Mucosa of descending colon (tissue), 3 donors: ENCODE data around the gene HOXA4. TPM values are rescaled to one million over a fixed set of nuclear protein-coding genes. Genes with fewer than 3 reads are reported as not detected.

Experiments
- ATAC-seq: fragments of 200-7000 bp; cut with Tn5 transposase; one replicate; pipeline ENCODE4 v1.9.1; 2020; ENCODE audit warnings: mild to moderate bottlenecking, moderate library complexity
- DNase-seq, 3 donors: peaks; one replicate each; pipeline ENCODE4 v3.0.0-alpha.2; 2020
- H3K36me3 ChIP-seq: fragments of 200-600 bp; one replicate; pipeline ENCODE4 v1.8.0; 2021; ENCODE audit warnings: low read depth, mild to moderate bottlenecking
- H3K4me1 ChIP-seq: fragments of 200-600 bp; one replicate; pipeline ENCODE4 v1.8.0; 2021; ENCODE audit warnings: low read depth, mild to moderate bottlenecking
- H3K4me3 ChIP-seq: fragments of 200-600 bp; one replicate; pipeline ENCODE4 v1.8.0; 2021; ENCODE audit warnings: mild to moderate bottlenecking
- H3K9me3 ChIP-seq: fragments of 200-600 bp; one replicate; pipeline ENCODE4 v1.8.0; 2021; ENCODE audit warnings: mild to moderate bottlenecking
- CTCF ChIP-seq: fragments of 200-600 bp; IDR thresholded peaks from one replicate; pipeline ENCODE4 v1.8.0; 2022; ENCODE audit warnings: antibody characterized with exemption, mild to moderate bottlenecking
- intact Hi-C, 2 donors: fragments of 100-400 bp; cut with DNase I in 1 of 2; cut with micrococcal nuclease in 1 of 2; formaldehyde crosslinking; loops; one replicate each; pipeline versions ENCODE4 v1.11.0 to v1.11.1; 2022; cut with DNase I, micrococcal nuclease
- total RNA-seq, 3 donors: library from RNA; stranded (reverse); fragmentation: NEBNext Ultra II Directional in 2 of 3; extraction: Animal tissue kit (Norgen Biotek cat#: 25700) in 2 of 3; gene quantifications; one replicate each; pipeline versions ENCODE4 v1.2.1 to v1.2.4, GENCODE V29; 2021 to 2023
- donor health status: DM: no; HTN: no; CAD: no; lungs with moderate emphysema.
- donor health status: DM: no; HTN: no; CAD: no.
- donor health status: DM: no; HTN: yes; CAD: no.

Gene HOXA4
- total RNA-seq, 3 donors from 2014 or later: 5.9 to 9.5 (median 8.3) TPM

GRCh38 chr7:27173956-27174873, 43.7 kb upstream of the HOXA4 start, which contains the start of gene HOXA10:
Gene HOXA10 (minus strand): TSS chr7:27174320. CDS start chr7:27174306, 14 bp downstream.
- Histone ChIP-seq H3K36me3 (no peaks in the 10 kb centered on the region), H3K9me3 (no peaks in the 10 kb centered on the region), H3K4me3 (peak within 1 kb of the TSS; percentile 48), H3K4me1 (peaks cover 11% of the 10 kb centered on the region)
- TF ChIP-seq CTCF: no peak
- ATAC-seq: peak; percentile 2
- peak; percentile 76 to 83 (median 79) for DNase-seq
- intact Hi-C loops: no loop called here

- ATAC-seq: peak; percentile 31
- H3K4me1 ChIP-seq: peaks cover 11% of the 10 kb centered on the region
- TF ChIP-seq CTCF: no peak
- no peaks in the 10 kb centered on the region for H3K9me3 ChIP-seq
- intact Hi-C loops: no loop called here
- H3K4me3 ChIP-seq: peak overlapping the region; percentile 48
- peak in 2 of 3 donors; percentile 59 to 70 for DNase-seq
- no peaks in the 10 kb centered on the region for H3K36me3 ChIP-seq
Measured at GRCh38 chr7:27173511-27173955, 43.0 kb upstream of the HOXA4 start.

- peak; percentile 86 to 89 (median 86) for DNase-seq
- intact Hi-C loops: no loop called here
- H3K4me3 ChIP-seq: peak overlapping the region; percentile 48
- peaks cover 11% of the 10 kb centered on the region for H3K4me1 ChIP-seq
- ATAC-seq: peak; percentile 19
- H3K9me3 ChIP-seq: no peaks in the 10 kb centered on the region
- no peaks in the 10 kb centered on the region for H3K36me3 ChIP-seq
- TF ChIP-seq CTCF: no peak
Measured at GRCh38 chr7:27172823-27173510, 42.4 kb upstream of the HOXA4 start.

- peak overlapping the region; percentile 48 for H3K4me3 ChIP-seq
- no peaks in the 10 kb centered on the region for H3K36me3 ChIP-seq
- no peak for TF ChIP-seq CTCF
- peaks cover 11% of the 10 kb centered on the region for H3K4me1 ChIP-seq
- DNase-seq (peak in 2 of 3 donors; percentile 41 to 61), ATAC-seq (no peak)
- H3K9me3 ChIP-seq: no peaks in the 10 kb centered on the region
- intact Hi-C loops: no loop called here
Measured at GRCh38 chr7:27172315-27172774, 41.8 kb upstream of the HOXA4 start.

- DNase-seq (peak in 2 of 3 donors; percentile 53 to 56), ATAC-seq (no peak)
- H3K4me1 ChIP-seq: peaks cover 11% of the 10 kb centered on the region
- H3K36me3 ChIP-seq: no peaks in the 10 kb centered on the region
- TF ChIP-seq CTCF: no peak
- H3K9me3 ChIP-seq: no peaks in the 10 kb centered on the region
- H3K4me3 ChIP-seq: no peak overlapping the region
- intact Hi-C loops: no loop called here
Measured at GRCh38 chr7:27171637-27172314, 41.2 kb upstream of the HOXA4 start.
